ENCODE results near the gene KRTAP23-1.

KRTAP23-1 gene

GRCh38 chr21:30333736-30334135 is 14.7 kb downstream of the KRTAP23-1 start:
- no peaks in the 10 kb centered on the region for H3K4me1 Mint-ChIP-seq
- H3K27ac Mint-ChIP-seq = no peak overlapping the region
- no peaks in the 10 kb centered on the region for H3K36me3 Mint-ChIP-seq
- no peak overlapping the region for H3K4me3 Mint-ChIP-seq
- peaks cover 3% of the 10 kb centered on the region for H3K27me3 Mint-ChIP-seq
- H3K9me3 Mint-ChIP-seq = no peaks in the 10 kb centered on the region

GRCh38 chr21:30332681-30333080 is 15.7 kb downstream of the KRTAP23-1 start:
- Mint-ChIP-seq H3K4me3 (no peak overlapping the region), H3K27ac (no peak overlapping the region), H3K27me3 (peaks cover 3% of the 10 kb centered on the region), H3K4me1 (no peaks in the 10 kb centered on the region), H3K36me3 (no peaks in the 10 kb centered on the region), H3K9me3 (no peaks in the 10 kb centered on the region)

- Mint-ChIP-seq H3K4me1 (no peaks in the 10 kb centered on the region), H3K27ac (no peak overlapping the region), H3K27me3 (peaks cover 9% of the 10 kb centered on the region), H3K36me3 (no peaks in the 10 kb centered on the region), H3K4me3 (no peak overlapping the region), H3K9me3 (peaks cover 11% of the 10 kb centered on the region)
These were observed 19.1 kb downstream of the KRTAP23-1 start for GRCh38 chr21:30329203-30329875.

GRCh38 chr21:30326390-30326789 is 22.0 kb downstream of the KRTAP23-1 start:
- no peak overlapping the region for H3K4me3 Mint-ChIP-seq
- no peaks in the 10 kb centered on the region for H3K4me1 Mint-ChIP-seq
- H3K27me3 Mint-ChIP-seq = peaks cover 9% of the 10 kb centered on the region
- peaks cover 13% of the 10 kb centered on the region for H3K9me3 Mint-ChIP-seq
- H3K27ac Mint-ChIP-seq = no peak overlapping the region
- H3K36me3 Mint-ChIP-seq = no peaks in the 10 kb centered on the region

- Mint-ChIP-seq H3K36me3 (no peaks in the 10 kb centered on the region), H3K4me1 (no peaks in the 10 kb centered on the region), H3K9me3 (peaks cover 7% of the 10 kb centered on the region), H3K4me3 (no peak within 1 kb of the TSS), H3K27me3 (peaks cover 5% of the 10 kb centered on the region), H3K27ac (no peak within 1 kb of the TSS)
These were observed 28.2 kb downstream of the KRTAP23-1 start, which contains the start of gene KRTAP26-1 for GRCh38 chr21:30320215-30320614. TSS of gene KRTAP26-1 (minus strand) at chr21:30320315. CDS start at chr21:30320035, 280 bp downstream.

GRCh38 chr21:30315701-30316100 is 32.7 kb downstream of the KRTAP23-1 start:
- Mint-ChIP-seq H3K9me3 (no peaks in the 10 kb centered on the region), H3K4me1 (no peaks in the 10 kb centered on the region), H3K36me3 (no peaks in the 10 kb centered on the region), H3K4me3 (no peak overlapping the region), H3K27ac (no peak overlapping the region), H3K27me3 (peaks cover 5% of the 10 kb centered on the region)

- H3K4me3 Mint-ChIP-seq = no peak overlapping the region
- H3K4me1 Mint-ChIP-seq = no peaks in the 10 kb centered on the region
- H3K27me3 Mint-ChIP-seq = peaks cover 4% of the 10 kb centered on the region
- no peaks in the 10 kb centered on the region for H3K9me3 Mint-ChIP-seq
- no peaks in the 10 kb centered on the region for H3K36me3 Mint-ChIP-seq
- H3K27ac Mint-ChIP-seq = no peak overlapping the region
These were observed 41.5 kb downstream of the KRTAP23-1 start for GRCh38 chr21:30306884-30307283.

GRCh38 chr21:30305136-30305535 is 43.3 kb downstream of the KRTAP23-1 start:
- H3K4me3 Mint-ChIP-seq = no peak overlapping the region
- H3K36me3 Mint-ChIP-seq = no peaks in the 10 kb centered on the region
- H3K27me3 Mint-ChIP-seq = peaks cover 4% of the 10 kb centered on the region
- H3K27ac Mint-ChIP-seq = no peak overlapping the region
- H3K4me1 Mint-ChIP-seq = no peaks in the 10 kb centered on the region
- peaks cover 5% of the 10 kb centered on the region for H3K9me3 Mint-ChIP-seq

All from activated naive CD4-positive, alpha-beta T cell treated with anti-CD3 and anti-CD28 coated beads, Interleukin-2, amount 50 U/mL, for 24 hours (primary cell).